Muscle of back (tissue), 11 donors: ENCODE measurements around the gene TMEM26. TPM values are rescaled to one million over a fixed set of nuclear protein-coding genes. Genes with fewer than 3 reads are reported as not detected.
"Not testable (repeated sequence)": the region's sequence is repeated elsewhere in the genome, so short reads cannot be mapped to it uniquely, and the experiment has no call there.

ENCODE experiments used
- DNase-seq, 3 donors: peaks; one replicate each; pipeline versions ENCODE4 v3.0.0 to v3.0.0-alpha.2; 2013
- polyA plus RNA-seq, 10 donors: library from polyadenylated mRNA; unstranded; fragments of 120-200 nt; gene quantifications; one replicate each; pipeline ENCODE4 v1.2.1, GENCODE V29; 2013; ENCODE audit not compliant: insufficient read length in 10 of 10

Gene TMEM26
- polyA plus RNA-seq, 10 donors = 8.3 to 16.9 (median 11.7) TPM

- peak in 2 of 3 donors; percentile 31 to 38 for DNase-seq
Measured at GRCh38 chr10:61406242-61406641, 46.9 kb downstream of the TMEM26 start.

GRCh38 chr10:61404751-61405150 is 48.4 kb downstream of the TMEM26 start:
- DNase-seq = peak in 2 of 3 donors; percentile 32 to 78

- no peak for DNase-seq
Measured at GRCh38 chr10:61400524-61400923, 52.7 kb downstream of the TMEM26 start.

GRCh38 chr10:61399406-61399805 is 53.8 kb downstream of the TMEM26 start:
- peak in 1 of 3 donors; percentile 33 for DNase-seq

- no peak for DNase-seq
Measured at GRCh38 chr10:61398366-61399129, 54.6 kb downstream of the TMEM26 start.

- DNase-seq = peak; percentile 25 to 53 (median 32)
Measured at GRCh38 chr10:61397175-61397986, 55.8 kb downstream of the TMEM26 start.

GRCh38 chr10:61391281-61391680 is 61.9 kb downstream of the TMEM26 start:
- no peak for DNase-seq

GRCh38 chr10:61390851-61391250 is 62.3 kb downstream of the TMEM26 start:
- DNase-seq = no peak

- no peak for DNase-seq
Measured at GRCh38 chr10:61389887-61390286, 63.3 kb downstream of the TMEM26 start.

GRCh38 chr10:61388986-61389385 is 64.2 kb downstream of the TMEM26 start:
- not testable (repeated sequence) for DNase-seq

- DNase-seq = peak in 1 of 3 donors; percentile 50
Measured at GRCh38 chr10:61385231-61386001, 67.8 kb downstream of the TMEM26 start.

GRCh38 chr10:61381153-61381552 is 72.0 kb downstream of the TMEM26 start:
- not testable (repeated sequence) for DNase-seq

GRCh38 chr10:61378865-61379264 is 74.3 kb downstream of the TMEM26 start:
- no peak for DNase-seq

- no peak for DNase-seq
Measured at GRCh38 chr10:61376908-61377368, 76.2 kb downstream of the TMEM26 start.

- DNase-seq = no peak
Measured at GRCh38 chr10:61376377-61376776, 76.8 kb downstream of the TMEM26 start.

- DNase-seq = no peak
Measured at GRCh38 chr10:61366365-61366764, 86.8 kb downstream of the TMEM26 start.

- no peak for DNase-seq
Measured at GRCh38 chr10:61364619-61365018, 88.6 kb downstream of the TMEM26 start.

GRCh38 chr10:61363006-61363405 is 90.2 kb downstream of the TMEM26 start:
- peak in 1 of 3 donors; percentile 22 for DNase-seq

GRCh38 chr10:61359452-61359851 is 93.7 kb downstream of the TMEM26 start:
- DNase-seq = no peak

GRCh38 chr10:61357687-61358086 is 95.5 kb downstream of the TMEM26 start:
- no peak for DNase-seq
